Mesenchymal stem cell (in vitro differentiated cells and primary cell): Measurements from ENCODE around the gene INSRR.
A peak's percentile ranks its signal among the peaks of the same experiment; 100 is the strongest.

Experiments
- DNase-seq: peaks from one replicate; pipeline ENCODE4 v3.0.0-alpha.2; 2013
- H2AFZ ChIP-seq: one replicate; pipeline ENCODE4 v1.6.1; 2013; ENCODE audit warnings: low read depth, mild to moderate bottlenecking, control low read depth, inconsistent platforms, low read length, moderate library complexity
- H2AK5ac ChIP-seq: 2 replicates; pipeline ENCODE4 v1.6.1; 2013; ENCODE audit warnings: low read length, moderate library complexity, mild to moderate bottlenecking, inconsistent platforms; ENCODE audit not compliant: severe bottlenecking
- H2BK120ac ChIP-seq: one replicate; pipeline ENCODE4 v1.6.1; 2013; ENCODE audit warnings: low read depth, mild to moderate bottlenecking, inconsistent platforms, low read length, moderate library complexity
- H2BK12ac ChIP-seq, 2 experiments: one replicate each; pipeline ENCODE4 v1.6.1; 2013; ENCODE audit warnings: inconsistent platforms in 2 of 2, low read length in 2 of 2, mild to moderate bottlenecking in 2 of 2, moderate library complexity in 2 of 2, control low read depth in 1 of 2
- H2BK15ac ChIP-seq: one replicate; pipeline ENCODE4 v1.6.1; 2013; ENCODE audit warnings: mild to moderate bottlenecking, low read depth, inconsistent platforms; ENCODE audit not compliant: poor library complexity, severe bottlenecking
- H2BK5ac ChIP-seq: 2 replicates; pipeline ENCODE4 v1.6.1; 2013; ENCODE audit warnings: low read depth, mild to moderate bottlenecking, low read length, control low read depth, inconsistent platforms; ENCODE audit not compliant: poor library complexity, severe bottlenecking
- H3K14ac ChIP-seq, 2 experiments: one replicate each; pipeline ENCODE4 v1.6.1; 2013; ENCODE audit warnings: inconsistent platforms in 2 of 2, low read length in 2 of 2, control low read depth in 1 of 2, mild to moderate bottlenecking in 1 of 2, moderate library complexity in 1 of 2
- H3K18ac ChIP-seq, 2 experiments: one replicate each; pipeline ENCODE4 v1.6.1; 2013; ENCODE audit warnings: inconsistent platforms in 2 of 2, low read length in 2 of 2, control low read depth in 1 of 2, low read depth in 1 of 2, mild to moderate bottlenecking in 1 of 2
- H3K23ac ChIP-seq, 2 experiments: one replicate each; pipeline ENCODE4 v1.6.1; 2013; ENCODE audit warnings: inconsistent platforms in 2 of 2, low read length in 2 of 2, mild to moderate bottlenecking in 2 of 2, moderate library complexity in 2 of 2, control low read depth in 1 of 2
- H3K27ac ChIP-seq: 2 replicates; pipeline ENCODE4 v1.5.1; 2013; ENCODE audit warnings: mild to moderate bottlenecking, moderate library complexity, low read length, control low read depth, inconsistent platforms; ENCODE audit not compliant: poor library complexity, severe bottlenecking
- H3K27me3 ChIP-seq, 2 experiments: 2 replicates each; pipeline versions ENCODE4 v1.6.1 to v1.7.0; 2013; ENCODE audit warnings: low read length in 2 of 2, mild to moderate bottlenecking in 2 of 2, moderate library complexity in 2 of 2, control low read depth in 1 of 2, inconsistent platforms in 1 of 2; ENCODE audit not compliant: control insufficient read depth in 1 of 2, insufficient read depth in 1 of 2
- H3K36me3 ChIP-seq, 2 experiments: 2 replicates each; pipeline versions ENCODE4 v1.6.1 to v1.7.0; 2013; ENCODE audit warnings: low read length in 2 of 2, control low read depth in 1 of 2, inconsistent platforms in 1 of 2, low read depth in 1 of 2, mild to moderate bottlenecking in 1 of 2; ENCODE audit not compliant: insufficient read depth in 2 of 2, control insufficient read depth in 1 of 2
- H3K4ac ChIP-seq, 2 experiments: one replicate each; pipeline ENCODE4 v1.6.1; 2013; ENCODE audit warnings: inconsistent platforms in 2 of 2, low read length in 2 of 2, mild to moderate bottlenecking in 2 of 2, moderate library complexity in 2 of 2, control low read depth in 1 of 2, low read depth in 1 of 2
- H3K4me1 ChIP-seq: 2 replicates; pipeline ENCODE4 v1.6.1; 2013; ENCODE audit warnings: low read depth, low read length, control low read depth; ENCODE audit not compliant: control insufficient read depth, insufficient read depth
- H3K4me2 ChIP-seq: 2 replicates; pipeline ENCODE4 v1.6.1; 2013; ENCODE audit warnings: low read length, mild to moderate bottlenecking, inconsistent platforms; ENCODE audit not compliant: poor library complexity, severe bottlenecking
- H3K4me3 ChIP-seq, 2 experiments: 2 replicates each; pipeline versions ENCODE4 v1.5.1 to v1.7.0; 2013; ENCODE audit warnings: low read length in 2 of 2, mild to moderate bottlenecking in 2 of 2, control low read depth in 1 of 2, low read depth in 1 of 2; ENCODE audit not compliant: insufficient read depth in 1 of 2
- H3K79me1 ChIP-seq: replicated peaks from 2 replicates; pipeline ENCODE4 v1.6.1; 2013; ENCODE audit warnings: mild to moderate bottlenecking, control low read depth, low read length, inconsistent platforms; ENCODE audit not compliant: poor library complexity, severe bottlenecking
- H3K9ac ChIP-seq: 2 replicates; pipeline ENCODE4 v1.7.0; 2013; ENCODE audit warnings: mild to moderate bottlenecking, low read length, moderate library complexity
- H3K9me3 ChIP-seq: 2 replicates; pipeline ENCODE4 v1.7.0; 2013; ENCODE audit warnings: mild to moderate bottlenecking, low read length; ENCODE audit not compliant: control insufficient read depth
- H4K8ac ChIP-seq: one replicate; pipeline ENCODE4 v1.6.1; 2013; ENCODE audit warnings: inconsistent platforms, mild to moderate bottlenecking, low read length, moderate library complexity
- H4K91ac ChIP-seq: one replicate; pipeline ENCODE4 v1.6.1; 2013; ENCODE audit warnings: mild to moderate bottlenecking, low read length, inconsistent platforms
- WGBS: methylation state at CpG from one replicate; pipeline ENCODE4 v1.1.7; 2013; ENCODE audit warnings: mixed read lengths; 5-methylcytosine and 5-hydroxymethylcytosine counted together

Gene INSRR

GRCh38 chr1:156823210-156823790 is 35.6 kb downstream of the INSRR start:
- H3K27me3 ChIP-seq, result peaks cover 0 to 31% of the 10 kb centered on the region in 2 experiments

DNA sequence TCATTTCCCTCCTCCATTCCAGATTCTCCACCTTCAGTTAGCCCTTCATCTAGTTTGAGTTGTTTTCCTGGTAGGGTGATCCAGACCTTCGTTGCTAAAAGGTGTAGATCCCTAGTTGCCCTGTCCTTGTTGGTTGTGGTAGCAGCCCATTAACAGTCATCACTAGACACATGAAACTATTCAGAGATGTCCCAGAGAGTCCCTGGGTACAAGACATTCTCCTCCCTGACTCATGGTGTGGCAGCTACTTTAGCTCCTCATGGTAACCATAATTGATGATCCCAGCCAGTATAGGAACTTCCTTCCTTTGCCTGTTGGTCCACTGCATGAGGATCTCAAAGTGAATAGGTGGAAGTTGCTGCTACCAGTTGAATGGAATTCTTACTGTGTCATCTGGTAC is 36.2 kb downstream of the INSRR start:
- Histone ChIP-seq H3K4me1 (no peaks in the 10 kb centered on the region), H3K9ac (no peak overlapping the region), H3K4me2 (no peak overlapping the region), H2AFZ (no peak overlapping the region), H2BK120ac (no peak overlapping the region), H2BK12ac (no peak overlapping the region), H2AK5ac (no peak overlapping the region), H3K27me3 (peaks cover 0 to 29% of the 10 kb centered on the region in 2 experiments), H2BK5ac (no peak overlapping the region), H3K36me3 (no peaks in the 10 kb centered on the region), H3K4ac (no peak overlapping the region), H3K9me3 (no peaks in the 10 kb centered on the region), H3K27ac (no peak overlapping the region), H3K23ac (no peak overlapping the region), H4K8ac (no peak overlapping the region), H4K91ac (no peak overlapping the region), H3K79me1 (no peaks in the 10 kb centered on the region), H2BK15ac (no peak overlapping the region), H3K4me3 (no peak overlapping the region), H3K14ac (no peak overlapping the region), H3K18ac (no peak overlapping the region)
- no peak for DNase-seq
- WGBS, result 64% methylated on average over 1 of the region's 1 CpG

More at GRCh38 chr1:156823210-156823790, 35.6 kb downstream of the INSRR start:
- H3K4ac ChIP-seq, result no peak overlapping the region
- H2BK15ac ChIP-seq, result no peak overlapping the region
- no peak overlapping the region for H3K4me2 ChIP-seq
- no peaks in the 10 kb centered on the region for H3K9me3 ChIP-seq
- no peak overlapping the region for H2BK12ac ChIP-seq
- H3K9ac ChIP-seq, result no peak overlapping the region
- no peak overlapping the region for H3K14ac ChIP-seq
- H3K18ac ChIP-seq, result no peak overlapping the region
- 91% methylated on average over 5 of the region's 5 CpGs for WGBS
- no peak overlapping the region for H3K27ac ChIP-seq
- H3K4me1 ChIP-seq, result peaks cover under 1% of the 10 kb centered on the region
- no peak overlapping the region for H4K91ac ChIP-seq
- no peaks in the 10 kb centered on the region for H3K79me1 ChIP-seq
- no peak overlapping the region for H2BK120ac ChIP-seq
- H4K8ac ChIP-seq, result no peak overlapping the region
- H3K23ac ChIP-seq, result no peak overlapping the region
- H2AK5ac ChIP-seq, result no peak overlapping the region
- no peak for DNase-seq
- no peaks in the 10 kb centered on the region for H3K36me3 ChIP-seq
- no peak overlapping the region for H2BK5ac ChIP-seq
- no peak overlapping the region for H2AFZ ChIP-seq
- H3K4me3 ChIP-seq, result no peak overlapping the region

- Histone ChIP-seq H4K8ac (no peak overlapping the region), H3K4ac (no peak overlapping the region), H2BK5ac (no peak overlapping the region), H3K27me3 (peaks cover 0 to 32% of the 10 kb centered on the region in 2 experiments), H2BK120ac (no peak overlapping the region), H3K4me2 (no peak overlapping the region), H3K27ac (no peak overlapping the region), H3K9ac (no peak overlapping the region), H3K79me1 (no peaks in the 10 kb centered on the region), H4K91ac (no peak overlapping the region), H2AK5ac (no peak overlapping the region), H3K36me3 (no peaks in the 10 kb centered on the region), H3K14ac (no peak overlapping the region), H2BK12ac (no peak overlapping the region), H3K9me3 (no peaks in the 10 kb centered on the region), H2AFZ (no peak overlapping the region), H3K4me1 (no peaks in the 10 kb centered on the region), H2BK15ac (no peak overlapping the region), H3K4me3 (no peak overlapping the region), H3K23ac (no peak overlapping the region), H3K18ac (no peak overlapping the region)
- 77% methylated on average over 4 of the region's 4 CpGs for WGBS
- no peak for DNase-seq
Measured at GRCh38 chr1:156821801-156822200, 37.1 kb downstream of the INSRR start.

GRCh38 chr1:156816561-156817328 is 42.2 kb downstream of the INSRR start, which contains the start of gene SH2D2A:
Gene SH2D2A, minus strand, starts transcription at chr1:156816848. Its CDS starts 140 bp downstream, at chr1:156816708.
- no peak for DNase-seq
- Histone ChIP-seq H3K27me3 (peaks cover 1 to 31% of the 10 kb centered on the region in 2 experiments), H2BK12ac (no peak within 1 kb of the TSS), H3K23ac (no peak within 1 kb of the TSS), H3K18ac (peak within 1 kb of the TSS in 1 of 2 experiments; percentile 4), H3K4me1 (peaks cover 18% of the 10 kb centered on the region), H3K79me1 (no peaks in the 10 kb centered on the region), H3K4me3 (no peak within 1 kb of the TSS), H2AK5ac (no peak within 1 kb of the TSS), H2BK5ac (no peak within 1 kb of the TSS), H3K27ac (no peak within 1 kb of the TSS), H2BK120ac (no peak within 1 kb of the TSS), H4K91ac (no peak within 1 kb of the TSS), H4K8ac (no peak within 1 kb of the TSS), H3K36me3 (no peaks in the 10 kb centered on the region), H3K4ac (no peak within 1 kb of the TSS), H3K4me2 (no peak within 1 kb of the TSS), H3K9ac (peak within 1 kb of the TSS; percentile 1), H2BK15ac (no peak within 1 kb of the TSS), H2AFZ (no peak within 1 kb of the TSS), H3K9me3 (no peaks in the 10 kb centered on the region), H3K14ac (peak within 1 kb of the TSS in 1 of 2 experiments; percentile 44)
- WGBS, result 67% methylated on average over 2 of the region's 10 CpGs
